ENCODE data around the gene STUB1.
A peak's percentile ranks its signal among the peaks of the same experiment; 100 is the strongest.

STUB1 gene

DNA sequence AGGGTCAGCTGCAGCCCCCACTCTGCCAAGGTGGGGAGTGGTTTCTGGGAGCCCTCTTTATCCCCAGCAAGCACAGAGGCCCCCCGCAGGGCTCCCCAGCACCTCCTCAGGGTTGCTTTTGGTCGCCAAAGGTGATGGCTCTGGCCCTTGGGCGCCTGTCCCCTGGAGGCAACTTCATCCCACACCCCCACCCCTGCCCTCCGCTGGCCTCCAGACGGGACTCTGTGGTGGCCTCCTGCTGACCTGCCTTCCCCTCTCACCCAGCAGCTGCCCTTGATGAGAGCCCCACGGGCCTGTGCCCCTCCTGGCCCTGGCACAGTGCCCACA lies 20.1 kb upstream of the STUB1 start:
- H3K9ac ChIP-seq (ENCODE audit: low read depth, low read length): no peak overlapping the region
- no peak overlapping the region for H3K27ac ChIP-seq (ENCODE audit: low read length)

DNA sequence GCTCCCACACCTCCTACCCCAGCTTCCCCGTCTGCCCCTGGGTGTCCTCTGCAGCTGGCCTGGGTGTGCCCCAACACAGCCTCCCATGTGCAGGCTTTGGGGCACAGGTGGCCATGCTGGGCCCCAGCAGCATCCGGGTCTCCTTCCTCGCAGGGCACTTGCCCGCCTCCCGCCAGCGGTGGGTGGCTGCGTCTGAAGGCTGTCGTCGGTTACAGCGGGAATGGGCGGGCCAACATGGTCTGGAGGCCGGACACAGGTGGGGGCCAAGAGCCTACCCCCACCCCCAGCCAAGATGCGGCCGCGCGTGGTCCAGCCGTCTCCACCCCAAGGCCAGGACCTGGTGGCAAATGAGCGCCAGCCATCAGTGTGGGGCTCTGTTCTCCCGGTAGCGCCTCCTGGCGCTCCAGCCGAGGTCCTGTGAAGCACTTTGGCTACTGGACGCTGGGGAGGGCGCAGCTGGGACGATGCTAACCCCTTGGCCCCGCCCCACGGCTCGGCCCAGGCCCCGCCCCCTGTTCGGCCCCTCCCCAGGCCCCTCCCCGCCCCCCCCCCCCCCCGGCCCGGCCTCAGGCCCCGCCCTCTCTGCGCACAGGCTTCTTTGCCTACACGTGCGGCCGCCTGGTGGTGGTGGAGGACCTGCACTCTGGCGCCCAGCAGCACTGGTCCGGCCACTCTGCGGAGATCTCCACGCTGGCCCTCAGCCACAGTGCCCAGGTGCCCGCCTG lies 19.6 kb upstream of the STUB1 start:
- Histone ChIP-seq H3K4me3 (ENCODE audit: low read length) (no peak overlapping the region), H3K9ac (ENCODE audit: low read depth, low read length) (no peak overlapping the region)

More for the DNA sequence above, 20.1 kb upstream of the STUB1 start:
- H3K36me3 ChIP-seq (ENCODE audit: insufficient read depth, low read depth, low read length): peaks cover 5% of the 10 kb centered on the region; the same call in 1 of the 2 replicates
- H3K9me3 ChIP-seq (ENCODE audit: insufficient read depth, low read depth, low read length): no peaks in the 10 kb centered on the region
- H3K4me1 ChIP-seq (ENCODE audit: insufficient read depth, low read length): no peaks in the 10 kb centered on the region
- no peak overlapping the region for H3K4me3 ChIP-seq (ENCODE audit: low read length)
- no peaks in the 10 kb centered on the region for H3K27me3 ChIP-seq (ENCODE audit: insufficient read depth, low read length)

DNA sequence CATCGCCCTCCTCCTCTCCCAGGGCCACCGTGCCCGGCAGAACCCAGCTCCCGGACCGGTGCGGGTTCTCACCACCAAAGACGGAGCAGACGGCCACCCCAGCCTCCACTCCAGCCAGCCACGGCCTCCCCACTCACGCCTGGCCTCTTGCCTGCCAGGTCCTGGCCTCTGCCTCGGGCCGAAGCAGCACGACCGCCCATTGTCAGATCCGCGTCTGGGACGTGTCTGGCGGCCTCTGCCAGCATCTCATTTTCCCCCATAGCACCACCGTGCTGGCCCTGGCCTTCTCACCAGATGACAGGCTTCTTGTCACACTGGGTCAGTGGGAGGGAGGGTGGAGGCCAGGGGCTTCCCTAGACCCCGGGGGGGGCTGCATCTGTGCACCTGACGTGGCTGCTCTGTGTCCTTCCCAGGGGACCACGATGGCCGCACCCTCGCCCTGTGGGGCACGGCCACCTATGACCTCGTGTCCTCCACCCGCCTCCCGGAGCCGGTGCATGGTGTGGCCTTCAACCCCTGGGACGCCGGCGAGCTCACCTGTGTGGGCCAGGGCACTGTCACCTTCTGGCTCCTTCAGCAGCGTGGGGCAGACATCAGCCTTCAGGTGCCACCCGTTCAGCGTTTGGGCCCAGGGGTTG lies 18.9 kb upstream of the STUB1 start:
- Histone ChIP-seq H3K36me3 (ENCODE audit: insufficient read depth, low read depth, low read length) (peaks cover 5% of the 10 kb centered on the region; the same call in 1 of the 2 replicates), H3K9ac (ENCODE audit: low read depth, low read length) (no peak overlapping the region), H3K9me3 (ENCODE audit: insufficient read depth, low read depth, low read length) (no peaks in the 10 kb centered on the region), H3K4me1 (ENCODE audit: insufficient read depth, low read length) (no peaks in the 10 kb centered on the region), H3K27ac (ENCODE audit: low read length) (no peak overlapping the region), H3K4me3 (ENCODE audit: low read length) (no peak overlapping the region), H3K27me3 (ENCODE audit: insufficient read depth, low read length) (no peaks in the 10 kb centered on the region)

More for the DNA sequence above, 19.6 kb upstream of the STUB1 start:
- Histone ChIP-seq H3K27me3 (ENCODE audit: insufficient read depth, low read length) (no peaks in the 10 kb centered on the region), H3K27ac (ENCODE audit: low read length) (no peak overlapping the region), H3K9me3 (ENCODE audit: insufficient read depth, low read depth, low read length) (no peaks in the 10 kb centered on the region), H3K4me1 (ENCODE audit: insufficient read depth, low read length) (no peaks in the 10 kb centered on the region), H3K36me3 (ENCODE audit: insufficient read depth, low read depth, low read length) (peaks cover 5% of the 10 kb centered on the region; the same call in 1 of the 2 replicates)

DNA sequence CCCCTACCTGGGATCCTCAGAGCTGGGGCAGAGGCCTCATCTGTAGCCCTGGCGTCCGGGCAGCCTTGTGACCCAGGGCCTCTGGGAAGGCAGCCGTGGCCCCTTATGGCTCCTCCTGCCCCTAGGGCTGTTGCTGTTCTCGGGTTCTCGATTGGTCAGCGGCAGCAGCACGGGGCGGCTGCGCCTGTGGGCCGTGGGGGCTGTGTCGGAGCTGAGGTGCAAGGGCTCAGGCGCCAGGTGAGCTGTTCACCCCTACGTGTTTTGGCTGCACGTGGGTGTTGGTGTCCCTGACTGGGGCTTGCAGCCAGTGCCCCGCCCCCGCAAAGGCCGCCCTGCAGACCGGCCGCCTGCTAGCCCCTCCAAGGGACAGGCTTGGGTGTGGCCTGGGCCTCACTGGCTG lies 18.1 kb upstream of the STUB1 start:
- Histone ChIP-seq H3K27me3 (ENCODE audit: insufficient read depth, low read length) (no peaks in the 10 kb centered on the region), H3K36me3 (ENCODE audit: insufficient read depth, low read depth, low read length) (peaks cover 5% of the 10 kb centered on the region; the same call in 1 of the 2 replicates), H3K27ac (ENCODE audit: low read length) (no peak overlapping the region), H3K9ac (ENCODE audit: low read depth, low read length) (no peak overlapping the region), H3K4me1 (ENCODE audit: insufficient read depth, low read length) (no peaks in the 10 kb centered on the region), H3K4me3 (ENCODE audit: low read length) (no peak overlapping the region), H3K9me3 (ENCODE audit: insufficient read depth, low read depth, low read length) (no peaks in the 10 kb centered on the region)

DNA sequence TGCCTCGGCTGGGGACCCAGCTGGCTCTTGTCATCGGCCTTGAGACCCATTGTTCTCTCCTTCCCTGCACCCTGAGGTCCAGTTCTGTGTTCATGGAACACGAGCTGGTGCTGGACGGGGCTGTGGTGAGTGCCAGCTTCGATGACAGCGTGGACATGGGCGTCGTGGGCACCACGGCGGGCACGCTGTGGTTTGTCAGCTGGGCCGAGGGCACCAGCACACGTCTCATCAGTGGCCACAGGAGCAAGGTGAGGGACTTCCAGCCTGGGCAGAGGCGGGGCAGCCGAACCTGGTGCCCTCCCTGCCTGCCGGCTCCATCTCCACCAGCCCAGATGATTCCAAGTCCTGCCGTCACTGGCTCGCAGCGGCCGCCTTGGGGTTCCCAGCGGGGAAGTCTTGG lies 17.6 kb upstream of the STUB1 start:
- Histone ChIP-seq H3K4me1 (ENCODE audit: insufficient read depth, low read length) (peaks cover 2% of the 10 kb centered on the region; the same call in 1 of the 2 replicates), H3K9ac (ENCODE audit: low read depth, low read length) (no peak overlapping the region), H3K36me3 (ENCODE audit: insufficient read depth, low read depth, low read length) (peaks cover 5% of the 10 kb centered on the region; the same call in 1 of the 2 replicates), H3K4me3 (ENCODE audit: low read length) (no peak overlapping the region), H3K27me3 (ENCODE audit: insufficient read depth, low read length) (no peaks in the 10 kb centered on the region), H3K27ac (ENCODE audit: low read length) (no peak overlapping the region), H3K9me3 (ENCODE audit: insufficient read depth, low read depth, low read length) (no peaks in the 10 kb centered on the region)

DNA sequence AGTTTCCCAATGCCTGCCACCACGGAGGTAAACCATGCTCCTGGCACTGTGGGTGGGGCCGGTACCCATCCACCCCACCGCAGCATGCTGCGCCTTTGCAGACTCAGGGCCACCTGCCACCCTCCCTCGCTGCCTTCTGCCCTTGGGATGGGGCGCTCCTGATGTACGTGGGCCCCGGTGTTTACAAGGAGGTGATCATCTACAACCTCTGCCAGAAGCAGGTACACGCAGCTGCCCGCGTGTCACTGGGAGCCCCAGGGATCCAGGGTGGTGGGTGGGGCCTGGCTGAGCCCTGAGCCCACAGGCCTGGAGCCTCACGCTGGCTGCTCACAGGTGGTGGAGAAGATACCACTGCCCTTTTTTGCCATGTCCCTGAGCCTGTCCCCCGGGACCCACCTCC lies 13.6 kb upstream of the STUB1 start:
- Histone ChIP-seq H3K4me1 (ENCODE audit: insufficient read depth, low read length) (peaks cover 3% of the 10 kb centered on the region; the same call in 1 of the 2 replicates), H3K36me3 (ENCODE audit: insufficient read depth, low read depth, low read length) (peaks cover 26% of the 10 kb centered on the region), H3K9ac (ENCODE audit: low read depth, low read length) (no peak overlapping the region), H3K27ac (ENCODE audit: low read length) (no peak overlapping the region), H3K27me3 (ENCODE audit: insufficient read depth, low read length) (no peaks in the 10 kb centered on the region), H3K9me3 (ENCODE audit: insufficient read depth, low read depth, low read length) (no peaks in the 10 kb centered on the region), H3K4me3 (ENCODE audit: low read length) (no peak overlapping the region)

DNA sequence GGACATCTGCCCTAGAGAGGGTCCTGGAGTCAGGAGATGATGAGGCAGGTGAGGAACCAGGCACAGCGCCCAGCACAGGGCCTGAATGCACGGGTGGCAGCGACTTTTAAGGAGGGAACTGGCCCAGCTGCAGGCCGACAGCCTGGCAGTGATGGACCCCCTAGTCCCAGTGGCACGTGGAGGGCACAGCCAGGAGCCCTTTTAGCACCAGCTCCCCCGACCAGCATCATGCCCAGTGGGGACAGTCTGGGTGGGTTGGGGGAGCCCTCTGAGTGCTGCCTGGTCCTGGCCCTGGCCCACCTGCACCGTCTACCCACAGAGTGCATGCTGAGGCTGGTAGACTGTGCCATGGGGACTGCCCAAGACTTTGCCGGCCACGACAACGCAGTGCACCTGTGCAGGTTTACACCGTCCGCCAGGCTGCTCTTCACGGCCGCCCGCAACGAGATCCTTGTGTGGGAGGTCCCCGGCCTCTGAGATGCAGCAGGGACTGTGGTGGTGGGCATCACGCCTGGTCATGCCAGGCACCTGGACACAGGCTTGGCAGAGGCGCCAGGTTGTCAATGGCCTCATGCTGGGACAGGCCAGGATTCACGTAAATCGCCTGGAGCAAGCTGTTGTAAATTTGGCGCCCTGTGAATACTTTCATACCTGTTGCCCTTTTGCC lies 13.0 kb upstream of the STUB1 start:
- Histone ChIP-seq H3K27ac (ENCODE audit: low read length) (no peak overlapping the region), H3K36me3 (ENCODE audit: insufficient read depth, low read depth, low read length) (peaks cover 31% of the 10 kb centered on the region), H3K9ac (ENCODE audit: low read depth, low read length) (no peak overlapping the region; the same call in 1 of the 2 replicates), H3K27me3 (ENCODE audit: insufficient read depth, low read length) (no peaks in the 10 kb centered on the region), H3K4me3 (ENCODE audit: low read length) (no peak overlapping the region), H3K4me1 (ENCODE audit: insufficient read depth, low read length) (peaks cover 3% of the 10 kb centered on the region; the same call in 1 of the 2 replicates), H3K9me3 (ENCODE audit: insufficient read depth, low read depth, low read length) (no peaks in the 10 kb centered on the region)

DNA sequence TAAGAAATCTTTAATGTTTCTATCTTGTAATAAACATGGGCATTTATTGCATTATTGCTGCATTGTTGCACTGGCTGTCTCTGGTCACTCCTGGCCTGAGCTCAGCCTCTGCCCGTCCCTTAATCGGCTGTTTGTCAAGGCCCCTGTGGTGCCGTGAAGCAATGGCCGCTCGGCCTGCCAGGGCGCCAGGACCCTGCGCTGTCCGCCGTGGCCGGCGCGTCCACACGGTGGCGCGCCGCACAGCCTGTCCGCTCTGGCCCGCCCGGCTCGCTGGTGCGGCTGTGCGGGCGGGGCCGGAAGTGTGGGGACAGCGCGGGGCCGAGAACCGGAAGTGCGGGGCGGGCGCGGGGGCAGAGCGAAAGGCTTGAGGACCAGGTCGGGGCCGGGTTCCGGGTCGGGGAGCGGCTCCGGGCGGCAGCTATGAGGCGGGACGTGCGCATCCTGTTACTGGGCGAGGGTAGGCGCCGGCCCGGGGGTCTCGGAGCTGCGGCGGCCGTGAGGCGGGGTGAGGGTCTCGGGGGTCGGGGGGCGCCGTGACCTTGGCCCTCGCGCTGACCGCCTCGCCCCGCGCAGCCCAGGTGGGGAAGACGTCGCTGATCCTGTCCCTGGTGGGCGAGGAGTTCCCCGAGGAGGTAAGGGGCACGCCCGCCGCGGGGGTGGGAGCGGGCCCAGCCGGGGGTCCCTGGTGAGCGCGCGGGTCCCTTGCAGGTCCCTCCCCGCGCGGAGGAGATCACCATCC lies 12.3 kb upstream of the STUB1 start, which contains the start of gene RHOT2:
Gene RHOT2 (plus strand): TSS at position 353 of the 739 bp plus-strand sequence. CDS start 68 bp downstream, at position 421.
- no peak within 1 kb of the TSS for H3K27ac ChIP-seq (ENCODE audit: low read length)
- no peaks in the 10 kb centered on the region for H3K9me3 ChIP-seq (ENCODE audit: insufficient read depth, low read depth, low read length)
- H3K4me1 ChIP-seq (ENCODE audit: insufficient read depth, low read length): peaks cover 3% of the 10 kb centered on the region; the same call in 1 of the 2 replicates
- peak within 1 kb of the TSS; percentile 89 for H3K9ac ChIP-seq (ENCODE audit: low read depth, low read length)
- H3K27me3 ChIP-seq (ENCODE audit: insufficient read depth, low read length): no peaks in the 10 kb centered on the region
- H3K36me3 ChIP-seq (ENCODE audit: insufficient read depth, low read depth, low read length): peaks cover 38% of the 10 kb centered on the region
- peak within 1 kb of the TSS; percentile 87 for H3K4me3 ChIP-seq (ENCODE audit: low read length)

DNA sequence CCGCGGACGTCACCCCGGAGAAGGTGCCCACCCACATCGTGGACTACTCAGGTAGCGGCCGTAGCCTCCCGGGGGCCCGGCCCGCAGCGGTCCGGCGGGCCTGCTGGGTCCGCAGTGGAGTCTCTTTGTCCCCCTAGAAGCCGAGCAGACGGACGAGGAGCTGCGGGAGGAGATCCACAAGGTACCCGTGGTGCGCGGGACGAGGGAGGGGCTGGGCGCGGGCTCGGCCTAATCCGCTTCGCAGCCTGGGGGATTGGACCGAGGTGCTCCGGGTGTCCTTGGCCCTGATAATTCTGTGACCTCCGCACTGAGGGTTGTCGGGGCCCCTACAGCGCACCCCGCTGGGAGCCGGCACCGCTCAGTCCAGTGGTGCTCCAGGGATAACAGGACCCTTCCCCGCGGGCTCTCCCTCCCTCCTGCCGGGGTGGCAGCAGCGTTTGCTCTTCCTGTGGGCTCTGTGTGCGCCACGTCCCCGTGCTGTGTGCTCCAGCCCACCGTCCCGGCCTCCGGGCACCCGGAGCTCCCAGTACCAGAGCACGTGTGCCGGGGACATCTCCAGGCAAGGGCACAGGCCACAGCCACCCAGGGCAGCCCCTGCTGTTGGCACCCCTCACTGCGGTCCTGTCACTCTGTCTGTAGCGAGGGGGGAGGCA lies 11.6 kb upstream of the STUB1 start:
- Histone ChIP-seq H3K27me3 (ENCODE audit: insufficient read depth, low read length) (no peaks in the 10 kb centered on the region), H3K4me1 (ENCODE audit: insufficient read depth, low read length) (peaks cover 3% of the 10 kb centered on the region; the same call in 1 of the 2 replicates), H3K9me3 (ENCODE audit: insufficient read depth, low read depth, low read length) (no peaks in the 10 kb centered on the region), H3K36me3 (ENCODE audit: insufficient read depth, low read depth, low read length) (peaks cover 45% of the 10 kb centered on the region), H3K27ac (ENCODE audit: low read length) (no peak overlapping the region), H3K9ac (ENCODE audit: low read depth, low read length) (peak overlapping the region; percentile 89; the same call in 1 of the 2 replicates), H3K4me3 (ENCODE audit: low read length) (peak overlapping the region; percentile 87)

DNA sequence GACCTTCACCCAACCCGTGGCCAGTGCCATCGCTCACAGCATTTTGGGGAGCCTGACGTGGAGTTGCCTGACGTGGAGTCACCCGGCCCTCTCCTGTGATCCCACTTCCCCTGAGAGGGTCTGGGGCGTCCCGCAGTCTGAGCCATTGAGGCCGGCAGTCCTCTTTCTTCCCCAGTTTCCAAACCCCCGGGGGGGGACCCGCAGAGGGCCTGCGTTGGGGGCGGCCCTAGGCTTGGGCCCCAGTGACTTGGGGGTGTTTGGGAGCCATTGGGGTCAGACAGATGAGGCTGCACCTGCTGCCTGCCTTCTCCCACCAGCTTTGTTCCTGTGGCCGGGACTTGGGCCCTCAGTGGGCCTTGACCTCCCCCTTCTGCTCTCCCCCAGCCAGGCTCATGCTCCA lies 10.5 kb upstream of the STUB1 start:
- Histone ChIP-seq H3K9ac (ENCODE audit: low read depth, low read length) (no peak overlapping the region), H3K36me3 (ENCODE audit: insufficient read depth, low read depth, low read length) (peaks cover 49% of the 10 kb centered on the region)

More for the DNA sequence above, 10.5 kb upstream of the STUB1 start:
- no peaks in the 10 kb centered on the region for H3K27me3 ChIP-seq (ENCODE audit: insufficient read depth, low read length)
- H3K4me1 ChIP-seq (ENCODE audit: insufficient read depth, low read length): peaks cover 3% of the 10 kb centered on the region; the same call in 1 of the 2 replicates
- H3K27ac ChIP-seq (ENCODE audit: low read length): no peak overlapping the region
- H3K9me3 ChIP-seq (ENCODE audit: insufficient read depth, low read depth, low read length): no peaks in the 10 kb centered on the region
- no peak overlapping the region for H3K4me3 ChIP-seq (ENCODE audit: low read length)

Measured in iPS-20b (cell line).